HG02885 (cell line): Measurements from ENCODE around the gene PTPDC1.
A peak's percentile ranks its signal among the peaks of the same experiment; 100 is the strongest.

Experiments used
- ATAC-seq: cut with Tn5 transposase; IDR thresholded peaks from one replicate; pipeline ENCODE4 v1.9.1; 2021; ENCODE audit warnings: mild to moderate bottlenecking; ENCODE audit not compliant: unreplicated experiment, poor library complexity

PTPDC1 gene

DNA sequence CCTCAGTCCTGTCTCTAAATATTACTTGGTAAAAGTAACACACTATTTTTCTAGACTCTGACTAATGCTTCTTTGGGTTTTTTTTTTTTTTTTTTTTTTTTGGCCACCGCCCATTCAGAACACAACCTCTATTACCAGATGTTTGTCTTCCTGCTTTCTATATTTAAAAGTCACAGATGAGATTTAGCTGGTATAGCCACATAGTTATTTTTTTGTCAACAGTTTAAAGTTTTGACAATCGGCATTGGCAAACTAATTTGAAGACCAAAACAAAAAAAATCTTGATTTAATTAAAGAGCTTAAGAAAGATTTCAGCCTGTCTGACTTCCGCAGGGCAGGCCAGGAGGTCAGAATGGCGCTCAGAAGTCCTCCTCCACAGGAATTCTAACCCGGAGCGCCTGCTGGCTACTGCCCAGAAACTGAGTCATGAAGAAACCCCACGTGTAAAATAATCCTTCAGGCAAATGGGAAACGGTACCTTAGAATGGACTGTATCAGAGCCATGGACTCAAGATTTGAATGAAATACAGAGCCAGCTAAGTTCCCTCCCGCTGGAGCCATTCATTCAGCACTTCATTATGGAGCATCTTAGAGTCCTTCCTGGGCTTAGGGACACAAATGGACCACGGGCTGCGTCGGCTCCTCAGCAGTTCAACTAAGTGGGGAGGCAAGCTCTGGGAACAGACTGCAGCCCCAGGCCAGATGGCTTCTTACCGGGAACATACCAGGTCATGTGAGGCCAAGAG, 55.6 kb downstream of the PTPDC1 start:
- ATAC-seq = no peak

- ATAC-seq = no peak
Observed at GRCh38 chr9:94140418-94140780, 56.1 kb downstream of the PTPDC1 start.

DNA sequence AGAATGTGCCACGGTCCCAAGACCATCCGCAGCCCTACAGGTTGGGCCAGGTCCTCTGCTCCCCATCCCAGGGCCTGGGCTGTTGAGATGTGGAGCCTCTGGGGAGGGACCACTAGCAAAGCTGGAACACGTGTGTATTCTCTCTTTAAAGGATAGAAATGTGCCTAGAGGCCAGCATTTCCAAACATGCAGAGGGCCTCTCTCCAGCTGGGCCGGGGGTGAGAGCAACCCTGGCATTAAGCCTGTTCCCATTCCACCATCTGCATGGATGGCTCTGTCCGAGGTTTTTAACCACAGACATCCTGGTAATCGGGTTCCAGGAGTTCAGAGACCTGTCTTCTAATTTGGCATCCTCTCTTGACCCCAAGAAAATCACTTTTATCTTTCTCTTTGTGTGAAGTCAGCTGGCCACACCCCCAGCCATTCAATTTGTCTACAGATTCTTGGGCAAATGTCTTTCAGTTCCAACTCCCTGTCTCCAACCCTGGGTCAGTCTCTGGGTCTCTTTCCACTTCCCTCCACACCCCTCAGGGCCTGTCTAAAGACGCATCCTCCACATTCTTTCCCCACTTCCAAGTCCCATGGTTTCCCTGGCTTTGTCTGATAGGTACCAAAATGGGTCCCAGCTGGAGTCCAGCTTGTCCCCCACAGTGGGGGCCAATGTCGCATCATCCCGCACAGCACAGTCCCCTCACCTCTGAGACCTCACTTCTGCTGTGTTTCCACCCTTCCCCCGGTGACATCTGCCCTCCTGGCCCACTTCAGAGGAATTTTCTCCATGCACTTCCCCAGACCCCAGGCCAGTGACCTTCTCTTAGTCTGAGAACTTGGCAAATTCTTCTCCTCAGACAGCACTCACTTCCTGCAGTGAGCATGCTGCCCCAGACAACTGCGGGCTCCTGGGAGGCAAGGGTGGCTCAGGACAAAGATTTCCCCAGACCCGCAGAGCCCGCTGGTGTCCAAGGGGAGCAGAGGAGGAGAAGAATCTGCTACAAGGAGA, 56.8 kb downstream of the PTPDC1 start:
- ATAC-seq = no peak

- no peak for ATAC-seq
Observed at GRCh38 chr9:94142353-94142752, 58.1 kb downstream of the PTPDC1 start.

DNA sequence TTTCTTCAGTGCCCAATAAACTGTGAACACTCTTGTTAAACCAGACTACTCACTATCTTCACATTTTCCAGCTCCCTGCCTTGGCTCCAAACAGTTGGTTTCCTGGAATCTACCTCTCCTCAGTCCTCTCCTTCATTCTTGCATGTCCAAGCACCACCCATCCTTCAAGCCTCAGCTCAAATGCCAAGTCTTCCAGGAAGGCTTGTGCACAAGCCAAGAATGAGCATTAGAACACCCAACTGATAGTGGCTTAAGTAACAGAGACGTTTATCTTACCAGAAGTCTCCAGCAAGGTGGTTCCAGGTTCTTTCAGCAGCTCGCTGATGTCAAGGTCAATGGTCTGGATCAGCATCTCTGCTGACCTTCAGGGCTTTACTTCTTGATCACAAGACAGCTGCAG, 60.1 kb downstream of the PTPDC1 start:
- ATAC-seq = no peak

DNA sequence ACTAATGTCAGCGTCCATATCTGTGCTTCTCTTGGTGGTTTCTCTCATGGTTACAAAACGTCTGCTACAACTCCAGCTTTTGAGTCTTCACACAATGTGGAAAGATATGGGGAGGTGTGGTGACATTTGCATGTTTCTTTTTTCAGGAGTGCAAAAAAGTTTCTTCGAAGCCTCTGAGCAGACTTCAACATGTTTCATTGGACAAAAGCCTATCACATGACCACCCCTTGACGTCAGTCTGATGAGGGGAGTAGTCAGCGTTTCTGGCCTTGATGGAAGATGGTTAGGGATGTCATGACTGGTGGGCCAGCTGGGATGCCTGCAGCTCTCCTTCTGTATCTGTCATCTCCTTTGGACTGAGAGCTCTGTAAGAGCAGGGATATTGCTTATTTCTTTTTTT, 61.4 kb downstream of the PTPDC1 start:
- ATAC-seq = no peak

DNA sequence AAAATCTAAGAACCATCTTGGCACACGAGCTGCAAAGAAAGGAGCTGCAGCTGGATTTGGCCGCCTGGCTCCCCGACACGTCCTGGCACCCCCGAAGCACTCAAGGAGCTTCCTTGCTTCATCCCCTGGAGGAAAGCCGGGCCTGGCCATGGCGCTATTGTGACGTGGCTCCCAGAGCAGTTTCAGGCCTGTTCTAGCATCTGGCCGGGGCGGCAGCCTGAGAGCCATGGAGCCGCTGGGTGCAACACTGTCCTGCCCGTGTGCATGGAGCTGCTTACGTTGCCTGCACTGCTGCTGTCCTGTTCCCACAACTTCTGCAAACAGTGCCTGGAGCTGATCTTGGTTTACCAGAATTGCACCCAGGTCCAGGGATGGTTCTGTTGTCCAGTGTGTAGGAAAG, 63.5 kb downstream of the PTPDC1 start:
- no peak for ATAC-seq

- no peak for ATAC-seq
Observed at GRCh38 chr9:94148419-94148818, 64.2 kb downstream of the PTPDC1 start.

GRCh38 chr9:94149696-94150095, 65.4 kb downstream of the PTPDC1 start:
- ATAC-seq = no peak

- no peak for ATAC-seq
Observed at GRCh38 chr9:94150279-94150828, 66.1 kb downstream of the PTPDC1 start.

DNA sequence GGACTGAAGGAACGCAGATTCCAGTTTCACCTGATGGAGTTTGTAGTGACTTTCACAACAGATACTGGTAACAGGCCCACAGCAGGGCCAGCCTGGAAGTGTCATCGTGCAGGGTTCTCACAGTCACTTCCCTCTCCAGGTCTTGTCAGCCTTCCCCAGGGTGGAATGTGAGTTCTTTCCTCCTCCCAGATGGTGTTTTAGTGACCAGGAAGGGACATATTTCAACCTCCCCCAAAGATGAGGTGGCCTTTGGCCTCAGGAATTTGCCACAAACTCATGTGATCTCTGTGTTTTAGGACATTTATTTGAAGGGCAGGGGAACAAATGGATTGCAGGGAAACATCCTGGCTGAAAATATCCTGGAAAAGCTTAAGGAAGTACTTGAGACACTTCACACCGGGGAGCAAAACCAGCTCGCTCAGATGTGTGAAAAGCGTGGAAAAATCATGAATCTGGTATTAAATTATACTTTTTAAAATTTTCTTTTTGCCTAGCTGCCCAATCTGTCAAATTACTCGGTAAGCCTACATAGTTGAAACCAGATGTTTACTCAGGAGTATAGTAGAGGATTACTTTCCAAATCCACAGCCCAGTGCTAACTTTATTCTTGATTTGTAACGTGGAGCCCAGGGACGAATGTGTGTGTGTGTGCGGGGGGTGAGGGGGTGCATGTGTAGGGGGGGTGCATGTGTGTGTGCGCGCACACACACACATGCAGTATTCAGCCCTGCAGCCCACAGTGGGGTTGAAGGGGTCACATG, 66.8 kb downstream of the PTPDC1 start:
- ATAC-seq = no peak

DNA sequence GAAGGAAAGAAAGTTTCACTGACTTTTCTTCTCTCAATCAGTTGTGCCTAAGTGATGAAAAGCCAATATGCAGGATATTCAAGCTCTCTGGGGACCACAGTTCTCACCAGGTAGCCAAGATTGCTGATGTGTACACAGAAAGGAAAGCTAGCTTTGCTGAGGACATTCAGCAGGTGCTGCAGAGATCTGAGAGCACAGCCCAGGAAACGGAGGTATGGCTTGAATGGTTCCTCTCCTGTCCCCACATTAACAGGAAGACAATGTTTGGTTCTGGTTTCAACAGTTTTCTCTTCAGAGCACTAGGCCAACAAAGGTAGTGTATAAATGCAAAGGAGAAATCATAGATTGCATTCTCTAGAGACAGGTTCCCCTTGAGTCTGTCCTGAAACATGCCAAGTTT, 69.6 kb downstream of the PTPDC1 start:
- peak; percentile 43 for ATAC-seq

DNA sequence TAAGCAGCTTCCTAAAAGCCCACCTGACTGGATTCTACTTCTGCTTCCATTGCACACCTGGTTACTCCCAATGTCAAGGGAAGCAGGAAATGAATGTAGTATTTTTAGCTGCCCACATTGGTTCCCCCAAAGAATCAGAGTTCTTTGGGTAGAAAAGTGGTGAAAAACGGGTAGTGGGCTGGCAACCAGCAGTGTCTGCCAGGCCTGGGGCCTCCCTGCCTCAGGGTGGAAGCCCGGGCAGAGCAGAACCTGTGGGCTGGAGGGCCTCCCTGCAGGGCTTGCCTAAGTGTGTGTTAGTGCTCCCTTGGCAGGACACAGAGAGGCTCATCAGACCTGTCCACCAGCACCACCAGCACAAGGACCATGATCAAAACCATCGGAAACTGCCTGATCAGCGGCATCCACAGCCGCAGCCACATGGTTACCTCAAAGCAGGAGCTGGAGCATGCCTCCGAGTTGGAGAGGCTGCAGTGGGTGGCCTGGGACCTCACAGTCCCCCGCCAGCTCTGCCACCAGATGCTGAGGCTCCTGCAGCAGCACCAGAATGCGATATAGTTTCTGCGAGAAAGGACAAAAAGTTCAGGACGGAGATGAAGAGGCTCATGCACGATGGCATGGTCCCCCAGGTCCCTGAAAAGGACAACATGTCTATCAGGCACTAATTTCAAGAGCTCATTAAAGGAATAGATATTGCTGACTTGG, 72.2 kb downstream of the PTPDC1 start:
- ATAC-seq = no peak

DNA sequence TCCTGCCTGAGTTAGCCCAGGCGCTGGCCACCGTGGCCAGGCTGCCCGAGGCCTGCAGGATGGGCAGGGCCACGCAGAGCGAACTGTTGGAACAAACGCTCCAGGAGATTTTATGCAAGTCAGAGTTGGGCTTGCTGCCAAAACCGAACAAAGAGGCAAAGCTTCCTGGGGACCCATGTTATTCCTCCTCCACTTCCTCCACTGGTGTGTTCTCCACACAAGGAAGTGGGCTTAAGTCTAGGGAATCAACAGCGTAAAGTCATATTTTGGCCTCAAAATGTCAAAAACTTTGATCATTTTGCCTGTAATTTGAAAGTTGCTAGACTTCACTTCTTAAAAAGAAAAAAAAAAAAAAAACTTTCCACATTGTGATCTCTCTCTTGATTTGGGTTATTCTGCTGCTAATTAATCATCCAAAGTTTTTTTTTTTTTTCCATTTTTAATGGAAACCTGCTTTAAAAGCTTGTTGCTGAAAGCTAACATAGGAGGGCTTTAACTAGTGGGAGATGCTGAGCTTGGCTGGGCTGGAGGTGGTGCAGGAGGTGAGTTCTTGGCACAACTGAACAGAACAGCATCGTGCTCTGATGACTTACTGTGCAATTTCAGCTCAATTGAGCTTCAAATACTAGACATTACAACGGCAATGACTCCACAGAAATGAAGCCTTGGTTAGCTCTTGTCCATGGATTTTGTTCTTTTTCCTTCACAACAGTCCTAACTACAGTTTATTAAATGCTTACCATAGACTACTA, 73.0 kb downstream of the PTPDC1 start:
- ATAC-seq = no peak
